ENCODE data around the gene CPA4.

GRCh38 chr7:130365088-130365487 lies 72.1 kb downstream of the CPA4 start:
- TF ChIP-seq CTCF (IDR thresholded peaks at IDR 0.05) (no peak), POLR2A (IDR thresholded peaks at IDR 0.05) (no peak)
